H9 (cell line): ENCODE results near the gene AURKB. TPM values are rescaled to one million over a fixed set of nuclear protein-coding genes. Genes with fewer than 3 reads are reported as not detected.

Experiments used
- DNase-seq: peaks from one replicate; pipeline ENCODE4 v3.0.0-alpha.2; 2017
- H2AFZ ChIP-seq: one replicate; pipeline ENCODE4 v1.6.1; 2013; ENCODE audit warnings: mild to moderate bottlenecking, low read length, control low read depth, moderate library complexity
- H2AK5ac ChIP-seq: 2 replicates; pipeline ENCODE4 v1.6.1; 2013; ENCODE audit warnings: low read length, control low read depth, mixed read lengths; ENCODE audit not compliant: insufficient read length
- H2BK120ac ChIP-seq: one replicate; pipeline ENCODE4 v1.6.1; 2013; ENCODE audit warnings: low read depth, mild to moderate bottlenecking, low read length, control low read depth, inconsistent platforms; ENCODE audit not compliant: poor library complexity, severe bottlenecking
- H2BK12ac ChIP-seq: 2 replicates; pipeline ENCODE4 v1.6.1; 2013; ENCODE audit warnings: low read length, control low read depth, mixed read lengths, low read depth; ENCODE audit not compliant: insufficient read length
- H2BK15ac ChIP-seq: 2 replicates; pipeline ENCODE4 v1.6.1; 2013; ENCODE audit warnings: low read depth, low read length, control low read depth
- H2BK20ac ChIP-seq: one replicate; pipeline ENCODE4 v1.6.1; 2013; ENCODE audit warnings: low read depth, mild to moderate bottlenecking, low read length, control low read depth, inconsistent platforms; ENCODE audit not compliant: poor library complexity, severe bottlenecking
- H2BK5ac ChIP-seq: 2 replicates; pipeline ENCODE4 v1.6.1; 2013; ENCODE audit warnings: low read length, control low read depth, mixed read lengths; ENCODE audit not compliant: insufficient read length
- H3K14ac ChIP-seq: 2 replicates; pipeline ENCODE4 v1.6.1; 2013; ENCODE audit warnings: low read length, control low read depth; ENCODE audit not compliant: insufficient read depth
- H3K18ac ChIP-seq: 2 replicates; pipeline ENCODE4 v1.6.1; 2013; ENCODE audit warnings: low read depth, mild to moderate bottlenecking, mixed read lengths, low read length, control low read depth; ENCODE audit not compliant: insufficient read length
- H3K23ac ChIP-seq: 2 replicates; pipeline ENCODE4 v1.6.1; 2013; ENCODE audit warnings: low read length, control low read depth, mixed read lengths, low read depth; ENCODE audit not compliant: insufficient read length
- H3K23me2 ChIP-seq: 2 replicates; pipeline ENCODE4 v1.6.1; 2013; ENCODE audit warnings: low read depth, mild to moderate bottlenecking, mixed read lengths, low read length, control low read depth; ENCODE audit not compliant: insufficient read length, poor library complexity, severe bottlenecking
- H3K27ac ChIP-seq: 2 replicates; pipeline ENCODE4 v1.5.1; 2013; ENCODE audit warnings: low read length, control low read depth, mixed read lengths, low read depth; ENCODE audit not compliant: insufficient read length
- H3K27me3 ChIP-seq: 2 replicates; pipeline ENCODE4 v1.6.1; 2013; ENCODE audit warnings: low read length, control low read depth, inconsistent platforms; ENCODE audit not compliant: insufficient read depth
- H3K4ac ChIP-seq: 2 replicates; pipeline ENCODE4 v1.6.1; 2013; ENCODE audit warnings: low read depth, mild to moderate bottlenecking, control low read depth, inconsistent platforms, low read length, moderate library complexity
- H3K4me1 ChIP-seq: 2 replicates; pipeline ENCODE4 v1.6.1; 2013; ENCODE audit warnings: low read length, control low read depth, inconsistent platforms; ENCODE audit not compliant: insufficient read depth
- H3K4me2 ChIP-seq: 2 replicates; pipeline ENCODE4 v1.6.1; 2013; ENCODE audit warnings: low read length, control low read depth, mixed read lengths; ENCODE audit not compliant: insufficient read length, insufficient read depth
- H3K56ac ChIP-seq: 2 replicates; pipeline ENCODE4 v1.6.1; 2013; ENCODE audit warnings: low read depth, mild to moderate bottlenecking, mixed read lengths, low read length, control low read depth; ENCODE audit not compliant: insufficient read length
- H3K79me1 ChIP-seq: 2 replicates; pipeline ENCODE4 v1.6.1; 2013; ENCODE audit warnings: low read depth, mild to moderate bottlenecking, moderate library complexity, low read length, control low read depth, inconsistent platforms; ENCODE audit not compliant: insufficient read depth, poor library complexity, severe bottlenecking
- H3K79me2 ChIP-seq: 2 replicates; pipeline ENCODE4 v1.6.1; 2013; ENCODE audit warnings: low read length, control low read depth, inconsistent platforms; ENCODE audit not compliant: insufficient read depth
- H3K9ac ChIP-seq: 2 replicates; pipeline ENCODE4 v1.6.1; 2013; ENCODE audit warnings: low read length, control low read depth, mixed read lengths; ENCODE audit not compliant: insufficient read length; ENCODE audit errors: extremely low read depth
- H3K9me3 ChIP-seq: one replicate; pipeline ENCODE4 v1.6.1; 2013; ENCODE audit warnings: low read depth, low read length, inconsistent platforms; ENCODE audit not compliant: control insufficient read depth
- H3T11ph ChIP-seq: one replicate; pipeline ENCODE4 v1.6.1; 2013; ENCODE audit warnings: mild to moderate bottlenecking, low read length, control low read depth, inconsistent platforms
- H4K20me1 ChIP-seq: one replicate; pipeline ENCODE4 v1.6.1; 2013; ENCODE audit not compliant: control insufficient read depth, insufficient read length, insufficient read depth
- H4K5ac ChIP-seq: 2 replicates; pipeline ENCODE4 v1.6.1; 2013; ENCODE audit warnings: low read depth, mild to moderate bottlenecking, mixed read lengths, low read length, control low read depth; ENCODE audit not compliant: insufficient read length
- H4K8ac ChIP-seq: replicated peaks from 2 replicates; pipeline ENCODE4 v1.6.1; 2013; ENCODE audit warnings: low read length, control low read depth, mixed read lengths, low read depth; ENCODE audit not compliant: insufficient read length
- H4K91ac ChIP-seq: 2 replicates; pipeline ENCODE4 v1.6.1; 2013; ENCODE audit warnings: low read depth, mild to moderate bottlenecking, moderate library complexity, mixed read lengths, low read length, control low read depth; ENCODE audit not compliant: insufficient read length
- H3K27ac Mint-ChIP-seq, 3 experiments: 2 replicates in 2 of 3; 3 replicates in 1 of 3; pipeline ENCODE4 v1.8.0; 2020 to 2021; ENCODE audit warnings: mixed read lengths in 3 of 3, mild to moderate bottlenecking in 1 of 3, moderate library complexity in 1 of 3
- H3K27me3 Mint-ChIP-seq: 2 replicates; pipeline ENCODE4 v1.8.0; 2021; ENCODE audit warnings: low read depth, mild to moderate bottlenecking, moderate library complexity, mixed read lengths
- H3K36me3 Mint-ChIP-seq, 3 experiments: 2 replicates in 2 of 3; 3 replicates in 1 of 3; pipeline ENCODE4 v1.8.0; 2020 to 2021; ENCODE audit warnings: low read depth in 3 of 3, mixed read lengths in 3 of 3; ENCODE audit not compliant: insufficient read depth in 1 of 3
- H3K4me1 Mint-ChIP-seq, 2 experiments: 2 replicates each; pipeline ENCODE4 v1.8.0; 2020; ENCODE audit warnings: mixed read lengths in 2 of 2
- H3K4me3 Mint-ChIP-seq, 2 experiments: 2 replicates in 1 of 2; 3 replicates in 1 of 2; pipeline ENCODE4 v1.8.0; 2020 to 2021; ENCODE audit warnings: mild to moderate bottlenecking in 2 of 2, mixed read lengths in 2 of 2, moderate library complexity in 1 of 2
- H3K9me3 Mint-ChIP-seq, 2 experiments: 2 replicates in 1 of 2; 3 replicates in 1 of 2; pipeline ENCODE4 v1.8.0; 2020; ENCODE audit warnings: mild to moderate bottlenecking in 2 of 2, mixed read lengths in 2 of 2, moderate library complexity in 1 of 2
- WGBS: extraction: QIAGEN DNeasy Blood & Tissue Kit; methylation state at CpG from one replicate; pipeline ENCODE4 v1.1.7; 2013; ENCODE audit warnings: missing lambda C conversion rate, low lambda C conversion rate, mixed read lengths; ENCODE audit not compliant: insufficient read length; ENCODE audit errors: extremely low coverage; 5-methylcytosine and 5-hydroxymethylcytosine counted together
- total RNA-seq: library from RNA; stranded (reverse); gene quantifications from 2 replicates; pipeline ENCODE4 v1.2.1, GENCODE V29; 2021
- TF ChIP-seq, protein P1 (sequence below): fragments of 200-600 bp; sonication (generic); conservative IDR thresholded peaks from 3 replicates; pipeline ENCODE4 v1.8.0; 2021; ENCODE audit warnings: antibody characterized with exemption, mild to moderate bottlenecking

The AURKB gene
- total RNA-seq, 1 experiment from 2014 or later: 171 TPM

DNA sequence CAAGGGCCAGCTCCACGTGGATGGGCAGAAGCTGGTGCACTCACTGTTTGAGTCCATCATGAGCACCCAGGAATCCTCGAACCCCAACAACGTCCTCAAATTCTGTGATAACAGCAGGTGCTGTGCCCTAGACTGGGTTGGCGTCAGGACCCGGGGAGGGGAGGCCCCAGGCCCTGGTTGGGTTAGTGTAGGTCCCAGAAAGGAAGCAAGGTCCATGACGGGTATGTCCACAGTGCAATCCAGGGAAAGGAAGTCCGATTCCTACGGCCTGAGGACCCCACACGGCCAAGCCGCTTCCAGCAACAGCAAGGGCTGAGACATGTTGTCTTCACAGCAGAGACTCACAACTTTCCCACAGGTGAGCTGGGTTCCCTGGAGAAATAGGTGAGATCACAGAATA is 45.9 kb upstream of the AURKB start:
- H4K20me1 ChIP-seq: no peaks in the 10 kb centered on the region
- no peak overlapping the region for H3K4ac ChIP-seq
- no peak overlapping the region for H4K8ac ChIP-seq
- H3K9ac ChIP-seq: no peak overlapping the region
- no peak overlapping the region for H3T11ph ChIP-seq
- no CpG with 5 or more reads among the region's 10 CpGs for WGBS
- no peak overlapping the region for H2AFZ ChIP-seq
- H3K79me2 ChIP-seq: peaks cover 7% of the 10 kb centered on the region; the same call in 1 of the 2 replicates
- no peak overlapping the region for H3K14ac ChIP-seq
- H4K5ac ChIP-seq: no peak overlapping the region
- Mint-ChIP-seq H3K36me3 (peaks cover 44 to 78% (median 67%) of the 10 kb centered on the region in 3 experiments), H3K4me3 (peak overlapping the region in 1 of 2 experiments; percentile 12; a peak in 1 of 5 replicates), H3K27ac (no peak overlapping the region), H3K27me3 (no peaks in the 10 kb centered on the region), H3K4me1 (no peaks in the 10 kb centered on the region), H3K9me3 (no peaks in the 10 kb centered on the region)
- H3K23me2 ChIP-seq: no peaks in the 10 kb centered on the region
- no peaks in the 10 kb centered on the region for H3K4me1 ChIP-seq
- no peak overlapping the region for H3K18ac ChIP-seq
- no peak overlapping the region for H2AK5ac ChIP-seq
- H2BK120ac ChIP-seq: no peak overlapping the region
- no peak for DNase-seq
- H3K79me1 ChIP-seq: peaks cover 5% of the 10 kb centered on the region
- H3K9me3 ChIP-seq: no peaks in the 10 kb centered on the region
- no peak overlapping the region for H3K56ac ChIP-seq
- H2BK20ac ChIP-seq: no peak overlapping the region
- TF ChIP-seq, protein P1, sequence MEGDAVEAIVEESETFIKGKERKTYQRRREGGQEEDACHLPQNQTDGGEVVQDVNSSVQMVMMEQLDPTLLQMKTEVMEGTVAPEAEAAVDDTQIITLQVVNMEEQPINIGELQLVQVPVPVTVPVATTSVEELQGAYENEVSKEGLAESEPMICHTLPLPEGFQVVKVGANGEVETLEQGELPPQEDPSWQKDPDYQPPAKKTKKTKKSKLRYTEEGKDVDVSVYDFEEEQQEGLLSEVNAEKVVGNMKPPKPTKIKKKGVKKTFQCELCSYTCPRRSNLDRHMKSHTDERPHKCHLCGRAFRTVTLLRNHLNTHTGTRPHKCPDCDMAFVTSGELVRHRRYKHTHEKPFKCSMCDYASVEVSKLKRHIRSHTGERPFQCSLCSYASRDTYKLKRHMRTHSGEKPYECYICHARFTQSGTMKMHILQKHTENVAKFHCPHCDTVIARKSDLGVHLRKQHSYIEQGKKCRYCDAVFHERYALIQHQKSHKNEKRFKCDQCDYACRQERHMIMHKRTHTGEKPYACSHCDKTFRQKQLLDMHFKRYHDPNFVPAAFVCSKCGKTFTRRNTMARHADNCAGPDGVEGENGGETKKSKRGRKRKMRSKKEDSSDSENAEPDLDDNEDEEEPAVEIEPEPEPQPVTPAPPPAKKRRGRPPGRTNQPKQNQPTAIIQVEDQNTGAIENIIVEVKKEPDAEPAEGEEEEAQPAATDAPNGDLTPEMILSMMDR: no peak
- H4K91ac ChIP-seq: no peak overlapping the region
- H2BK5ac ChIP-seq: no peak overlapping the region
- H2BK12ac ChIP-seq: no peak overlapping the region
- no peak overlapping the region for H3K4me2 ChIP-seq
- H2BK15ac ChIP-seq: no peak overlapping the region
- no peak overlapping the region for H3K27ac ChIP-seq
- no peaks in the 10 kb centered on the region for H3K27me3 ChIP-seq
- H3K23ac ChIP-seq: no peak overlapping the region
